Suppressor macrophage treated with lipopolysaccharide for 4 hours (primary cell): ENCODE data around the gene FAM118B.
"Not testable (repeated sequence)": the region's sequence is repeated elsewhere in the genome, so short reads cannot be mapped to it uniquely, and the experiment has no call there.

Experiments
- DNase-seq: peaks from one replicate; pipeline ENCODE4 v3.0.0-alpha.2; 2020

The FAM118B gene

GRCh38 chr11:126224647-126225294, 13.2 kb downstream of the FAM118B start:
- DNase-seq: no peak

GRCh38 chr11:126225295-126225665, 13.7 kb downstream of the FAM118B start:
- DNase-seq: no peak

- no peak for DNase-seq
Measured at GRCh38 chr11:126226334-126227084, 14.9 kb downstream of the FAM118B start.

- DNase-seq: no peak
Measured at GRCh38 chr11:126229858-126230540, 18.4 kb downstream of the FAM118B start.

DNA sequence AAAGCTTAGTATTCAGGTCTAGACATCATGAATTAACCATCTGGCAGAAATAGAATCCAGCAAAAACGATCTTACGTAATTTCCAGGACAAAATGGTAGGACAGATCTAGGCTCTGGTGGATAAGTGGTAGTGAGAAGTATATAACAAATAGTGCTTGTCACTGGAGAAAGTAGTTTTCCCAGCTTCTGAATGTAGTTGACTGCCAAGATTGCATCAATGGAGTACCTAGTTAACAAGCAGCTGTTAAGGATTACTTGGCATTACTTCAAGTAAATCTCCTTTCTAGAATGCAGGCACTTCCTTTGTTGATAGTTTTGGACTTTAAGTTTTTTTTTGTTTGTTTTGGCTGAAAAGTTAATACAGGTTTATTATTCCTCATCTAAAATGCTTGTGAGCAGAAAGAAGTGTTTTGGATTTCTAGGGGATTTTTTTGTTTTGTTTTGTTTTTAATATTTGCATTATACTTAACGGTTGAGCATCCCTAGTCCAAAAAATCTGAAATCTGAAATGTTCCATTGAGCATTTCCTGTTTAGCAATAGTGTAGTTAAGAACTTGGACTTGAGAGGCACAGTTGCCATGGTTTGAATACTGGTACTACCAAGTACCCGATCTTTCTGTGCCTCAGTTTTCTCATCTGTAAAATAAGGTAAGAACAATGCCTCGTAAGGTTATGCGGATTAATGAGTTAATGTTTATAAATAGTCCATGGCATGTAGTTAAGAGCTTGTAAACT, 20.3 kb downstream of the FAM118B start:
- DNase-seq: no peak

- no peak for DNase-seq
Measured at GRCh38 chr11:126232683-126233082, 21.1 kb downstream of the FAM118B start.

GRCh38 chr11:126233391-126233790, 21.8 kb downstream of the FAM118B start:
- no peak for DNase-seq

GRCh38 chr11:126246636-126247035, 35.1 kb downstream of the FAM118B start:
- DNase-seq: no peak

GRCh38 chr11:126253265-126253664, 41.7 kb downstream of the FAM118B start:
- no peak for DNase-seq

DNA sequence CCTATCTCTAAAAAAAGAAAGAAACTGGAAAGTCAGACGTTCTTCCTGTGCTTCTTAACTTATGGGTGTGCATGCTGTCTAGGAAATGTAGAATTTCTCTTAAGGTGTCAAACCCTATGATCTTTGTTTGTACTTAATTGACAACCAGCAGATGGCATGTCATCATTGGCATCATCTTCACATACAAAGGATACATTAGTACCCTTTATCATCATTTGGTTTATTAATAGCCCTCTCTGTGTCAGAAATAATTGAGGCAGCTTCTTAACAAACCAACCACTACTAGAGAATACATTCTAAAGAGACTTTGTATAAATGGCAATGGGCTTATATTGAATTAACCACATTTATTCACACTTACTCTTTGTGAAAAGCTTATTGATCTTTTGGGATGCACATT, 43.2 kb downstream of the FAM118B start:
- DNase-seq: no peak

DNA sequence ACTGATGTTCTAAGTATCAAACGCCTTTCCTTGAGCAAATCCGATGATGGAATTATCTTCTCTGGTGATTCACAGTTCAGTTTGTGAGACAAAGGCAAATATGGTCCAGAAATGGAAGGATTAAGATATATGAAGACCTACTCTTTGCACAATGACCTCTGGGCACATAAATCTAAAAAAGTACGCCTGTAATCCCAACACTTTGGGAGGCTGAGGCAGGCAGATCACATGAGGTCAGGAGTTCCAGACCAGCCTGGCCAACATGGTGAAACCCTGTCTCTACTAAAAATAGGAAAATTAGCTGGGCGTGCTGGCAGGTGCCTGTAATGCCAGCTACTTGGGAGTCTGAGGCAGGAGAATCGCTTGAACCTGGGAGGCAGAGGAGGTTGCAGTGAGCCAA, 43.9 kb downstream of the FAM118B start:
- DNase-seq: not testable (repeated sequence)

DNA sequence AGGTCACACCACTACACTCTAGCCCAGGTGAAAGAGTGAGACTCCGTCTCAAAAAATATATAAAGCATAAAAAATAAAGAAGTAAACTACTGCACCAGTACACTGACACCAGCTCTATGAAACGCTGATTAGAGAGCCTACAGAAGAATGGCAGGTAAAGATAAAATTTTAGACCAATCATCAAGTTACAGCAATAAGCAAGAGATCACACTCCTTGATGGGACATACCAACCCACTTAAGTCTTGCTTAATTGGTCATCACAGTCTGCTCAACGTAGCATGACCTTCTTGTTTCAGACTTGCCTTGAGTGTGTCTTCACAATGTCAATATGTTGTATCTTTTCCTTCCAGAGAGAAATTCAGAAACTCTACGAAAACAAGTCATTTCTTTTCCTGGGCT, 44.6 kb downstream of the FAM118B start:
- no peak for DNase-seq

GRCh38 chr11:126257144-126257543, 45.6 kb downstream of the FAM118B start:
- no peak for DNase-seq

DNA sequence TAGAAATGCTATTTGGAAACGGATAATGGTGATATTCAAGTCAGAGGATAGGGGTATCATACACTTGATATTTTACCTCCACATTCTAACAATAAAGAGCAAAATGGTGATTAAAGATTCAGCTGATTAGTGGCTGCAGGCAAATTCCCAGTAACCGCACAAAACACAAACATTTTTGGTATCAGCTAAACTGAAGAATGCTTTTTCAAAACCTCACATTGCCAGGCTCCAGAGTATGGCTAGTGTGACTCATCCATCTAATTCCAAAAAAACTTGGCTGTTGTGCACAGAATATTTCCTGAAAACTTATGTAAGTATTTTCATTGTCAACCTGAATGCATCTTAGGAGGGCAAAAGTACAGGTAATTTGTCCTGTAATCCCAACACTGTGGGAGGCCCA, 46.2 kb downstream of the FAM118B start:
- DNase-seq: no peak

- DNase-seq: no peak
Measured at GRCh38 chr11:126262216-126262615, 50.6 kb downstream of the FAM118B start.

DNA sequence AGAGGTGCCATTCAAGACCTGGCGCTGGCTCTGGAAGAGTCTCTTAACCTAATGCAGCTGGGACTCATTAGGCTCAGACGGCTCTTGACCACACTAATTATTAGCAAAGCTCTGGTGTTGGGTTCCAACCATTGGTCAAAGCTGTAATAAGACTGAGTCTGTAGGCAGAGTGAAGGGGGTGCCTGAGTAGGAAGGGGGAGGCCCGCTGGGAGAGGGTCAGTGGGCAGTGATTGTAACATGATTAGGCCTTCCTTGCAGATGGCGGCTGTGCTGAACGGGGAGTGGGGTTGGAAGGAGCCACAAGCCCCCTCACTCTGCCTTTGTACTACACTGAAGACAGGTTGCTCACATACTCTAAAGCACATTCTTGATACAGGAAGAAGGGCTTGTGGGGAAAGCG, 51.9 kb downstream of the FAM118B start:
- no peak for DNase-seq

DNA sequence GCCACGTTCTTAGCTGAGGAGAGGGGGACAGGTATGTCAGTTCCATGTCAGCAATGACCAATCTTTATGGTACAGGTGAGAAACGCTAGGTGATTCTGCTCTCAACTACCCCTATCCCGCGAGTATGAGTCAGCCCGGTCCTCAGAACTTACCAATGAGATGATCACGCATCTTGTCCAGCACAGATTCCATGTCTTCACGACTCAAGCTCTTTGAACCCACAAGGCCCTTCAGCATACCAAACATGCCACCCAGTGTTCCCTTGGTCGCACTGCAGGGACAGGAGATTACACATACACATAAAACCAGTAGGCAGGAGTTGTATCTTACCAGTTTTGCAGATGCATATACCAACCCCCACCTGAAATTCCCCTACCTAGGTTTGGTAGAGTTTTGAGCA, 54.2 kb downstream of the FAM118B start:
- no peak for DNase-seq

- DNase-seq: no peak
Measured at GRCh38 chr11:126267650-126268049, 56.1 kb downstream of the FAM118B start.

- DNase-seq: no peak
Measured at GRCh38 chr11:126268361-126268707, 56.8 kb downstream of the FAM118B start.

DNA sequence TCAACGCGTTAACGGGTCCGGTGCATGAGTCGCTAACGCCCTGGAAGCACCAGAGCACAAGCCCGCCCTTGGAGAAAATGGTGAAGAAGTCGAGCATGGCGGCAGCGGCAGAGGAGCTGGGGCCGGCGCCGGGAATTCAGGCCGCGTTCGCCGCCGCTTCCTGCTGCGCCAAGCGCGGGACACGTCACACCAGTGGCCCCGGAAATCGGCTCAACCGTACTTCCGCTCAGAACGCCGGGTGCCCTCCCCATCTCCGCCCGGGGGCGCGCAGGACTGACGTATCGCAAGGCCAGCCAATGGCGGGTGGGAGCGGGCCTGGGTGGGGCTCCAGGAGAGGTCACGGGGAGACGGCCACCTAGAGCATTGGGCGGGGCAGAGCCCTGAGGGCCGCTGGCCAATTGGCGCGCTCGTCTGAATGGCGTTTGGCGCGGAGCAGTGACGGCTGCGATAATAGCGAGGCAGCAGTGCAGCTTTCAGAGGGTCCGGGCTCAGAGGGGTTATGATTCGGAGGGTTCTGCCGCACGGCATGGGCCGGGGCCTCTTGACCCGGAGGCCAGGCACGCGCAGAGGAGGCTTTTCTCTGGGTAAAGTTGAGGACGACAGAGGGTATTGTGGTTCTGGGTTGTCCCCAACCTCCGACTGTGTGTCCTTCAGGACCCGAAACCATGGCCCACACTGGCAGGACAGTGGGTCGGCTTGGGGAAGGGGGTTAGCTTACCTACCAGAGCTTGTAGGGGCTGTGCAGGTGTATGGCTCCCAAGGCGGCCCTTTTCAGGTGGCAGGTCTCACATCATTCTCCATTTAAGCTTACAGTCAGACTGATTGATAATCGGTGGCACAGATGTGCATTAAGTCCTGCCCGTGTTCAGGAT, 57.4 kb downstream of the FAM118B start, which contains the start of the genes FOXRED1 and SRPRA:
TSS of gene FOXRED1 (plus strand) at position 447 of the 872 bp plus-strand sequence. CDS start at position 500, 53 bp downstream.
TSS of gene SRPRA (minus strand) at position 188 of the 872 bp plus-strand sequence. CDS start at position 97, 91 bp downstream.
- DNase-seq: peak; percentile 100

DNA sequence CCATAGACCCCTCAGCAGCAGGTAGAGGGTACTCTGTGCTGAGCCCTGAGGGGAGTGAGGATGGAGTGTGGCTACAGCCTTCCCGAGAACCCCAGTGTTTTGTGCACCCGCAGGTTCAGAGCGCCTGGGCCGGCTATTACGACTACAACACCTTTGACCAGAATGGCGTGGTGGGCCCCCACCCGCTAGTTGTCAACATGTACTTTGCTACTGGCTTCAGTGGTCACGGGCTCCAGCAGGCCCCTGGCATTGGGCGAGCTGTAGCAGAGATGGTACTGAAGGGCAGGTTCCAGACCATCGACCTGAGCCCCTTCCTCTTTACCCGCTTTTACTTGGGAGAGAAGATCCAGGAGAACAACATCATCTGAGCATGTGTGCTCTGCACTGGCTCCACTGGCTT, 65.7 kb downstream of the FAM118B start:
- DNase-seq: no peak

GRCh38 chr11:126277780-126278179, 66.2 kb downstream of the FAM118B start:
- no peak for DNase-seq
